Measurements from ENCODE around the gene CCRL2.

CCRL2 gene, protein sequence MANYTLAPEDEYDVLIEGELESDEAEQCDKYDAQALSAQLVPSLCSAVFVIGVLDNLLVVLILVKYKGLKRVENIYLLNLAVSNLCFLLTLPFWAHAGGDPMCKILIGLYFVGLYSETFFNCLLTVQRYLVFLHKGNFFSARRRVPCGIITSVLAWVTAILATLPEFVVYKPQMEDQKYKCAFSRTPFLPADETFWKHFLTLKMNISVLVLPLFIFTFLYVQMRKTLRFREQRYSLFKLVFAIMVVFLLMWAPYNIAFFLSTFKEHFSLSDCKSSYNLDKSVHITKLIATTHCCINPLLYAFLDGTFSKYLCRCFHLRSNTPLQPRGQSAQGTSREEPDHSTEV

DNA sequence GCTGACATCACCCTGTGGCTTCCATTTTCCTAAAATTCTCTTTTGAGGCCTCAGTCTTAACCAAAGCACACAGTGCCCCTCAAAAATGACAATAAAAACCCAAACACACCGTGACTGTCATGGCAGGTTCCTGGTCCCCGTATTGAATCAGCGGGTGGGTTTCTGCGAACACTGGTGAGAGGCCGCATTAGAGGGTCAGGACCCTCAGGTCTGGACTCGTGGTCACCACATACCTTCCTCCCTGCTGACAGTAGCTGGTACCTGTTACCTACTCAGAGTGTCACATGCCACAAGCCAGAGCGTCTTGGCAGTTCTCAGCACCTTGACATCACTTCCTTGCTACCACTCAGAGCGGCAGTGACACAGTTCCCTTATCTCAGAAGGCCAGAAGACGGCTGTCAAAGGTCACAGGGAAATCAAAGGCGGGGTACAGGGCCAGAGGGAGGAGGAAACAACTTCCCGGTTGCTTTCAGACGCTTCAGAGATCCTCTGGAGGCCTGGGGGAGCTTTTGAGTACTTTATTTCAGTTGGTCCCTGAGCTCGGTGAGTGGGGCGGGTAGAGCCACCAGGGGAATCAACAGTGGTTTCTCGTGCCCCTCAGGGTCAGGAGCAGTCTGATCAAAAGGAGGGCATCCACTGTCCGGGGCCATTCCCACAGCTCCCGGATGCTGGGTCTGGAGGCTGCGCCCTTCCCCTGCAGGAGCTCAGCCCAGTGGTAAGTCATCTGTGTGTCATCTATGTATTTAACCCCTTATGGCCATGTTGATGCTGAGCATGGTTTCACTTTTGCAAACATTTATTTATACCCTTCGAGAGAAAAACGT is at the start of gene CCRL2, which contains the start of gene CCR5AS:
TSS of gene CCRL2 (plus strand) at position 472 of the 824 bp plus-strand sequence. CDS start 821 bp downstream, outside the sequence.
TSS of gene CCR5AS (minus strand) at position 279 of the 824 bp plus-strand sequence.
- peak within 1 kb of the TSS; percentile 26; the same call in 1 of the 2 replicates for H3K4me3 ChIP-seq (replicated peaks; ENCODE audit: low read depth, low read length)
- H3K36me3 ChIP-seq (ENCODE audit: control insufficient read depth, insufficient read depth, low read length), result no peaks in the 10 kb centered on the region
- H3K27me3 ChIP-seq (replicated peaks; ENCODE audit: control insufficient read depth, insufficient read depth, low read length), result no peaks in the 10 kb centered on the region
- DNase-seq (ENCODE audit: extremely low read depth, insufficient read length), result peak; percentile 44
- TF ChIP-seq, protein P1, sequence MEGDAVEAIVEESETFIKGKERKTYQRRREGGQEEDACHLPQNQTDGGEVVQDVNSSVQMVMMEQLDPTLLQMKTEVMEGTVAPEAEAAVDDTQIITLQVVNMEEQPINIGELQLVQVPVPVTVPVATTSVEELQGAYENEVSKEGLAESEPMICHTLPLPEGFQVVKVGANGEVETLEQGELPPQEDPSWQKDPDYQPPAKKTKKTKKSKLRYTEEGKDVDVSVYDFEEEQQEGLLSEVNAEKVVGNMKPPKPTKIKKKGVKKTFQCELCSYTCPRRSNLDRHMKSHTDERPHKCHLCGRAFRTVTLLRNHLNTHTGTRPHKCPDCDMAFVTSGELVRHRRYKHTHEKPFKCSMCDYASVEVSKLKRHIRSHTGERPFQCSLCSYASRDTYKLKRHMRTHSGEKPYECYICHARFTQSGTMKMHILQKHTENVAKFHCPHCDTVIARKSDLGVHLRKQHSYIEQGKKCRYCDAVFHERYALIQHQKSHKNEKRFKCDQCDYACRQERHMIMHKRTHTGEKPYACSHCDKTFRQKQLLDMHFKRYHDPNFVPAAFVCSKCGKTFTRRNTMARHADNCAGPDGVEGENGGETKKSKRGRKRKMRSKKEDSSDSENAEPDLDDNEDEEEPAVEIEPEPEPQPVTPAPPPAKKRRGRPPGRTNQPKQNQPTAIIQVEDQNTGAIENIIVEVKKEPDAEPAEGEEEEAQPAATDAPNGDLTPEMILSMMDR (IDR thresholded peaks at IDR 0.05; ENCODE audit: insufficient read depth, low read length, poor library complexity, severe bottlenecking), result no peak

DNA sequence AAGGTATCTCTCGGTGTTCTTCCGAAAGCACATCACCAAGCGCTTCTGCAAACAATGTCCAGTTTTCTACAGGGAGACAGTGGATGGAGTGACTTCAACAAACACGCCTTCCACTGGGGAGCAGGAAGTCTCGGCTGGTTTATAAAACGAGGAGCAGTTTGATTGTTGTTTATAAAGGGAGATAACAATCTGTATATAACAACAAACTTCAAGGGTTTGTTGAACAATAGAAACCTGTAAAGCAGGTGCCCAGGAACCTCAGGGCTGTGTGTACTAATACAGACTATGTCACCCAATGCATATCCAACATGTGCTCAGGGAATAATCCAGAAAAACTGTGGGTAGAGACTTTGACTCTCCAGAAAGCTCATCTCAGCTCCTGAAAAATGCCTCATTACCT is 48.6 kb upstream of the CCRL2 start:
- no peak overlapping the region for H3K4me3 ChIP-seq (replicated peaks; ENCODE audit: low read depth, low read length)
- H3K36me3 ChIP-seq (ENCODE audit: control insufficient read depth, insufficient read depth, low read length), result no peaks in the 10 kb centered on the region
- no peaks in the 10 kb centered on the region for H3K27me3 ChIP-seq (replicated peaks; ENCODE audit: control insufficient read depth, insufficient read depth, low read length)
- TF ChIP-seq, protein P1 (IDR thresholded peaks at IDR 0.05; ENCODE audit: insufficient read depth, low read length, poor library complexity, severe bottlenecking), result no peak
- DNase-seq (ENCODE audit: extremely low read depth, insufficient read length), result no peak

DNA sequence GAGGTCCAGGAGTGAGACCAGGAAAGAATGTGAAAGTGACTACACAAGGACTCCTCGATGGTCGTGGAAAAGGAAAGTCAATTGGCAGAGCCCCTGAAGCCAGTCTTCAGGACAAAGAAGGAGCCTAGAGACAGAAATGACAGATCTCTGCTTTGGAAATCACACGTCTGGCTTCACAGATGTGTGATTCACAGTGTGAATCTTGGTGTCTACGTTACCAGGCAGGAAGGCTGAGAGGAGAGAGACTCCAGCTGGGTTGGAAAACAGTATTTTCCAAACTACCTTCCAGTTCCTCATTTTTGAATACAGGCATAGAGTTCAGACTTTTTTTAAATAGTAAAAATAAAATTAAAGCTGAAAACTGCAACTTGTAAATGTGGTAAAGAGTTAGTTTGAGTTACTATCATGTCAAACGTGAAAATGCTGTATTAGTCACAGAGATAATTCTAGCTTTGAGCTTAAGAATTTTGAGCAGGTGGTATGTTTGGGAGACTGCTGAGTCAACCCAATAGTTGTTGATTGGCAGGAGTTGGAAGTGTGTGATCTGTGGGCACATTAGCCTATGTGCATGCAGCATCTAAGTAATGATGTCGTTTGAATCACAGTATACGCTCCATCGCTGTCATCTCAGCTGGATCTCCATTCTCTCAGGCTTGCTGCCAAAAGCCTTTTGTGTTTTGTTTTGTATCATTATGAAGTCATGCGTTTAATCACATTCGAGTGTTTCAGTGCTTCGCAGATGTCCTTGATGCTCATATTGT is 47.1 kb upstream of the CCRL2 start:
- Histone ChIP-seq H3K4me3 (replicated peaks; ENCODE audit: low read depth, low read length) (no peak overlapping the region), H3K36me3 (ENCODE audit: control insufficient read depth, insufficient read depth, low read length) (no peaks in the 10 kb centered on the region), H3K27me3 (replicated peaks; ENCODE audit: control insufficient read depth, insufficient read depth, low read length) (no peaks in the 10 kb centered on the region)
- peak; percentile 37 for DNase-seq (ENCODE audit: extremely low read depth, insufficient read length)
- TF ChIP-seq, protein P1 (IDR thresholded peaks at IDR 0.05; ENCODE audit: insufficient read depth, low read length, poor library complexity, severe bottlenecking), result no peak

DNA sequence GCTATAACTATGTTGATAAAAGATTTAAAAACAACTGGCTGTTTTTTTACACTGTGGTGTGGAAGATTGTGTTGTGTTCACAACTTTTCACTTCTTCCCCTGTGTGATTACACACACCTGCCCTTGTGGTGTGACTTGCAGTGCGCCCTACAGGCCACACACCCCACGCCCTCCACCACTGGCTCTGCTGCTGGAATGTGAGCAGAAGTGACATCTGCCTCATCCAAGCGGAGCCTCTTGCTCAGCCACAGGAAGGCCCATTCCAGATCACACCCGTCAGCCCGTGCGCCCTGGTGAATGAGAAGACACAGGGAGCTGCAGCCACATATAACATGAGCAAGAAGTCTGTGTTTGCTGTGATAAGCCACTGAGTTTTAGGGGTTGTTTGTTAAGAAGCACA is 46.2 kb upstream of the CCRL2 start:
- Histone ChIP-seq H3K36me3 (ENCODE audit: control insufficient read depth, insufficient read depth, low read length) (no peaks in the 10 kb centered on the region), H3K27me3 (replicated peaks; ENCODE audit: control insufficient read depth, insufficient read depth, low read length) (no peaks in the 10 kb centered on the region), H3K4me3 (replicated peaks; ENCODE audit: low read depth, low read length) (no peak overlapping the region)
- TF ChIP-seq, protein P1 (IDR thresholded peaks at IDR 0.05; ENCODE audit: insufficient read depth, low read length, poor library complexity, severe bottlenecking), result peak; percentile 12
- DNase-seq (ENCODE audit: extremely low read depth, insufficient read length), result peak; percentile 20

GRCh38 chr3:46361408-46362283 is 45.4 kb upstream of the CCRL2 start:
- Histone ChIP-seq H3K4me3 (replicated peaks; ENCODE audit: low read depth, low read length) (no peak overlapping the region), H3K36me3 (ENCODE audit: control insufficient read depth, insufficient read depth, low read length) (no peaks in the 10 kb centered on the region), H3K27me3 (replicated peaks; ENCODE audit: control insufficient read depth, insufficient read depth, low read length) (no peaks in the 10 kb centered on the region; the same call in 1 of the 2 replicates)
- DNase-seq (ENCODE audit: extremely low read depth, insufficient read length), result no peak
- TF ChIP-seq, protein P1 (IDR thresholded peaks at IDR 0.05; ENCODE audit: insufficient read depth, low read length, poor library complexity, severe bottlenecking), result no peak
